Fibroblast of upper back skin (primary cell): ENCODE measurements around the gene ABCA7.
"Not testable (repeated sequence)": the region's sequence is repeated elsewhere in the genome, so short reads cannot be mapped to it uniquely, and the experiment has no call there.

Source experiments
- DNase-seq: peaks from one replicate; pipeline ENCODE4 v3.0.0-alpha.2; 2013

The ABCA7 gene

GRCh38 chr19:1108291-1109031 is 68.6 kb downstream of the ABCA7 start:
- no peak for DNase-seq

- no peak for DNase-seq
Measured at GRCh38 chr19:1109032-1109551, 69.2 kb downstream of the ABCA7 start.

- DNase-seq, result no peak
Measured at GRCh38 chr19:1109697-1110671, 70.1 kb downstream of the ABCA7 start.

- no peak for DNase-seq
Measured at GRCh38 chr19:1110809-1111640, 71.1 kb downstream of the ABCA7 start.

GRCh38 chr19:1111641-1112267 is 71.8 kb downstream of the ABCA7 start:
- no peak for DNase-seq

GRCh38 chr19:1112268-1113029 is 72.5 kb downstream of the ABCA7 start:
- DNase-seq, result no peak

GRCh38 chr19:1113030-1113985 is 73.4 kb downstream of the ABCA7 start:
- DNase-seq, result peak; percentile 92

- DNase-seq, result no peak
Measured at GRCh38 chr19:1113986-1114483, 74.1 kb downstream of the ABCA7 start.

GRCh38 chr19:1114728-1115127 is 74.8 kb downstream of the ABCA7 start:
- DNase-seq, result not testable (repeated sequence)
